ENCODE measurements around the gene SHB. TPM values are rescaled to one million over a fixed set of nuclear protein-coding genes. Genes with fewer than 3 reads are reported as not detected.

The SHB gene
- total and polyA plus RNA-seq, 2 donors (not counting 3 experiments of a cell fraction or from before 2014, with no cell fraction given): 13.4 to 24.9 TPM

DNA sequence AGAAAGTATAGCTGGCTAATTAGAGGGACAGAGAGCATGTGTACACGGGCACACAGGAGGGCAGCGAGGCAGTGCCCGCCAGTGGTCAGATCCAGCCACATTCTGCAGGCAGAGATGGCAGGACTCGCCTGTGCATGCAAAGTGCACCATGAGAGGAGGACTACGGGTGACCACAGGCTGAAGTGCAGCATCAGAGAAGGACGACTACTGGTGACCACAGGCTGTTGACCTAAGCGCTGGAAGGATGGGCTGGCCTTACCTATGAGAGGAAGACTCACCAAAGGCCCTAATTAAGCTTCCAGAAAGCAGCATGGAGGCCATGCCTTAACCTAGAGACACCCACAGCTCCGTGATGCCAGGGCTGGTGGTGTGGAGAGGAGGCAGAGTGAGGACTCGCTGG is 110.9 kb downstream of the SHB start:
- DNase-seq (ENCODE audit: low read depth, low spot score) (no peak), FAIRE-seq (peak; percentile 66)
- Histone ChIP-seq H2AFZ (ENCODE audit: low read depth, low read length) (no peak overlapping the region), H4K20me1 (replicated peaks; ENCODE audit: control insufficient read depth, extremely low read depth, insufficient read depth, low read length) (no peaks in the 10 kb centered on the region), H3K36me3 (ENCODE audit: control insufficient read depth in 2 of 2, extremely low read depth in 1 of 2, insufficient read depth in 2 of 2, low read length in 2 of 2) (peaks cover 0 to 2% of the 10 kb centered on the region in 2 experiments), H3K4me2 (ENCODE audit: insufficient read depth, low read length) (no peak overlapping the region), H3K27ac (ENCODE audit: insufficient read depth, low read depth, low read length) (no peak overlapping the region), H3K9me1 (replicated peaks; ENCODE audit: control insufficient read depth, extremely low read depth, insufficient read depth, low read length) (no peaks in the 10 kb centered on the region), H3K4me1 (ENCODE audit: control insufficient read depth, extremely low read depth, insufficient read depth, low read length) (peaks cover 16% of the 10 kb centered on the region), H3K27me3 (ENCODE audit: control insufficient read depth in 2 of 2, insufficient read depth in 2 of 2, low read length in 2 of 2) (no peaks in the 10 kb centered on the region), H3K9ac (replicated peaks; ENCODE audit: extremely low read depth, insufficient read depth, low read length) (no peak overlapping the region), H3K4me3 (replicated peaks in 1 of 3; ENCODE audit: insufficient read depth in 1 of 3, low read depth in 1 of 3, low read length in 3 of 3) (no peak overlapping the region), H3K9me3 (replicated peaks; ENCODE audit: control insufficient read depth, insufficient read depth, low read length) (no peaks in the 10 kb centered on the region), H3K79me2 (ENCODE audit: control insufficient read depth, insufficient read depth, low read length) (no peaks in the 10 kb centered on the region)
- dilution Hi-C loops (cut with MboI; ENCODE audit: extremely low pct_ligation_motif_present, low sequenced_read_pairs) (no loop called here), intact Hi-C loops (cut with micrococcal nuclease) (no loop called here)
- no TSS peak for BruUV-seq (replicated peaks)
- CTCF ChIA-PET: no interaction called here
- TF ChIP-seq GATA2 (IDR thresholded peaks at IDR 0.05; ENCODE audit: insufficient read depth, insufficient read length, low read depth, low read length) (no peak), EZH2 (IDR thresholded peaks at IDR 0.05; ENCODE audit: borderline replicate concordance, low read depth, low read length, severe bottlenecking) (no peak)
- POLR2A ChIA-PET: no interaction called here

- no peak overlapping the region for H3K4me3 ChIP-seq (replicated peaks in 1 of 3; ENCODE audit: insufficient read depth in 1 of 3, low read depth in 1 of 3, low read length in 3 of 3)
- H3K4me2 ChIP-seq (ENCODE audit: insufficient read depth, low read length): no peak overlapping the region
- ChIA-PET POLR2A (no interaction called here), CTCF (no interaction called here)
- no peaks in the 10 kb centered on the region for H3K9me3 ChIP-seq (replicated peaks; ENCODE audit: control insufficient read depth, insufficient read depth, low read length)
- no peaks in the 10 kb centered on the region for H4K20me1 ChIP-seq (replicated peaks; ENCODE audit: control insufficient read depth, extremely low read depth, insufficient read depth, low read length)
- no peaks in the 10 kb centered on the region for H3K9me1 ChIP-seq (replicated peaks; ENCODE audit: control insufficient read depth, extremely low read depth, insufficient read depth, low read length)
- peaks cover 0 to 7% of the 10 kb centered on the region in 2 experiments for H3K36me3 ChIP-seq (ENCODE audit: control insufficient read depth in 2 of 2, extremely low read depth in 1 of 2, insufficient read depth in 2 of 2, low read length in 2 of 2)
- no peak overlapping the region for H3K9ac ChIP-seq (replicated peaks; ENCODE audit: extremely low read depth, insufficient read depth, low read length)
- H2AFZ ChIP-seq (ENCODE audit: low read depth, low read length): no peak overlapping the region
- FAIRE-seq (no peak), DNase-seq (ENCODE audit: low read depth, low spot score) (no peak)
- peaks cover 21% of the 10 kb centered on the region for H3K4me1 ChIP-seq (ENCODE audit: control insufficient read depth, extremely low read depth, insufficient read depth, low read length)
- H3K79me2 ChIP-seq (ENCODE audit: control insufficient read depth, insufficient read depth, low read length): no peaks in the 10 kb centered on the region
- H3K27ac ChIP-seq (ENCODE audit: insufficient read depth, low read depth, low read length): no peak overlapping the region
- no peak for TF ChIP-seq POLR2AphosphoS5 (IDR thresholded peaks at IDR 0.05; ENCODE audit: insufficient read depth, low read depth, low read length)
- no peak for TF ChIP-seq GATA2 (IDR thresholded peaks at IDR 0.05; ENCODE audit: insufficient read depth, insufficient read length, low read depth, low read length)
- no peak for TF ChIP-seq JUN (IDR thresholded peaks at IDR 0.05; ENCODE audit: borderline replicate concordance, insufficient read depth, insufficient read length, low read depth)
- TF ChIP-seq POLR2A (IDR thresholded peaks at IDR 0.05; ENCODE audit: low read depth, low read length): no peak
- no peak for TF ChIP-seq EZH2 (IDR thresholded peaks at IDR 0.05; ENCODE audit: borderline replicate concordance, low read depth, low read length, severe bottlenecking)
- no peak for TF ChIP-seq CTCF (IDR thresholded peaks at IDR 0.05; ENCODE audit: extremely low read depth in 1 of 2, insufficient read depth in 1 of 2, low read depth in 1 of 2, low read length in 2 of 2)
- no peak for TF ChIP-seq FOS (IDR thresholded peaks at IDR 0.05; ENCODE audit: borderline replicate concordance, insufficient read depth, low read length)
- no peak for TF ChIP-seq MYC (IDR thresholded peaks at IDR 0.05; ENCODE audit: low read depth, low read length)
- no peak for TF ChIP-seq MAX (IDR thresholded peaks at IDR 0.05; ENCODE audit: insufficient read depth, insufficient read length)
- intact Hi-C loops (cut with micrococcal nuclease): no loop called here
- no TSS peak for BruUV-seq (replicated peaks)
- no peaks in the 10 kb centered on the region for H3K27me3 ChIP-seq (ENCODE audit: control insufficient read depth in 2 of 2, insufficient read depth in 2 of 2, low read length in 2 of 2)
- dilution Hi-C loops (cut with MboI; ENCODE audit: extremely low pct_ligation_motif_present, low sequenced_read_pairs): no loop called here
These were observed 111.4 kb downstream of the SHB start for GRCh38 chr9:37957664-37957953.

All from endothelial cell of umbilical vein (primary cell).